ENCODE results near the gene STIL.
"Not testable (repeated sequence)": the region's sequence is repeated elsewhere in the genome, so short reads cannot be mapped to it uniquely, and the experiment has no call there.

The STIL gene

GRCh38 chr1:47219590-47220220 lies 94.2 kb downstream of the STIL start:
- DNase-seq (ENCODE audit: low spot score) = no peak

GRCh38 chr1:47219001-47219400 lies 94.9 kb downstream of the STIL start:
- DNase-seq (ENCODE audit: low spot score) = no peak

GRCh38 chr1:47216278-47217059 lies 97.5 kb downstream of the STIL start:
- DNase-seq (ENCODE audit: low spot score) = no peak

- no peak for DNase-seq (ENCODE audit: low spot score)
Measured at GRCh38 chr1:47215713-47216112, 98.2 kb downstream of the STIL start.

- no peak for DNase-seq (ENCODE audit: low spot score)
Measured at GRCh38 chr1:47214549-47214948, 99.4 kb downstream of the STIL start.

- no peak for DNase-seq (ENCODE audit: low spot score)
Measured at GRCh38 chr1:47213230-47213963, 100.5 kb downstream of the STIL start.

- DNase-seq (ENCODE audit: low spot score) = no peak
Measured at GRCh38 chr1:47212636-47213229, 101.2 kb downstream of the STIL start.

- DNase-seq (ENCODE audit: low spot score) = no peak
Measured at GRCh38 chr1:47211796-47212269, 102.1 kb downstream of the STIL start.

- DNase-seq (ENCODE audit: low spot score) = no peak
Measured at GRCh38 chr1:47210666-47211065, 103.3 kb downstream of the STIL start.

GRCh38 chr1:47209725-47210325 lies 104.1 kb downstream of the STIL start:
- DNase-seq (ENCODE audit: low spot score) = no peak

GRCh38 chr1:47209091-47209490 lies 104.9 kb downstream of the STIL start:
- no peak for DNase-seq (ENCODE audit: low spot score)

GRCh38 chr1:47208374-47208850 lies 105.5 kb downstream of the STIL start:
- no peak for DNase-seq (ENCODE audit: low spot score)

GRCh38 chr1:47207803-47208373 lies 106.1 kb downstream of the STIL start:
- DNase-seq (ENCODE audit: low spot score) = no peak

- DNase-seq (ENCODE audit: low spot score) = no peak
Measured at GRCh38 chr1:47205918-47206317, 108.0 kb downstream of the STIL start.

- not testable (repeated sequence) for DNase-seq (ENCODE audit: low spot score)
Measured at GRCh38 chr1:47203504-47203903, 110.4 kb downstream of the STIL start.

GRCh38 chr1:47201179-47201578 lies 112.8 kb downstream of the STIL start:
- no peak for DNase-seq (ENCODE audit: low spot score)
